ENCODE data around the gene DPYSL4.

GRCh38 chr10:132209978-132210530 lies 23.3 kb downstream of the DPYSL4 start:
- TF ChIP-seq ZNF274 (IDR thresholded peaks at IDR 0.05; ENCODE audit: low read depth, low read length) = no peak
- TF ChIP-seq SUZ12 (IDR thresholded peaks at IDR 0.05; ENCODE audit: extremely low read depth, insufficient read depth, insufficient read length) = no peak
- no peak for TF ChIP-seq YY1 (IDR thresholded peaks at IDR 0.05; ENCODE audit: insufficient read depth, insufficient read length)
